Endometrium (tissue), 2 donors: ENCODE data around the gene NAMPT.
A peak's percentile ranks its signal among the peaks of the same experiment; 100 is the strongest.
"Not testable (repeated sequence)": the region's sequence is repeated elsewhere in the genome, so short reads cannot be mapped to it uniquely, and the experiment has no call there.

Source experiments
- FAIRE-seq: peaks from 2 replicates; lab custom pipeline; 2012; peaks lifted over from hg19 to GRCh38; lab: Jason Lieb, UNC
- donor health status: control.
- donor health status: control.

The NAMPT gene

GRCh38 chr7:106298631-106299030, 13.8 kb upstream of the NAMPT start:
- not testable (repeated sequence) for FAIRE-seq

GRCh38 chr7:106298155-106298554, 13.4 kb upstream of the NAMPT start:
- not testable (repeated sequence) for FAIRE-seq

GRCh38 chr7:106294334-106294733, 9.6 kb upstream of the NAMPT start:
- FAIRE-seq: no peak

GRCh38 chr7:106291247-106291646, 6.5 kb upstream of the NAMPT start:
- no peak for FAIRE-seq

- no peak for FAIRE-seq
These were observed 5.5 kb upstream of the NAMPT start for GRCh38 chr7:106290319-106290718.

- no peak for FAIRE-seq
These were observed 5.1 kb upstream of the NAMPT start for GRCh38 chr7:106289848-106290247.

- FAIRE-seq: no peak
These were observed 3.5 kb upstream of the NAMPT start for GRCh38 chr7:106288263-106288662.

GRCh38 chr7:106287786-106288185, 3.0 kb upstream of the NAMPT start:
- no peak for FAIRE-seq

GRCh38 chr7:106285855-106286492, 1.2 kb upstream of the NAMPT start:
- FAIRE-seq: no peak

GRCh38 chr7:106285051-106285854, 470 bp upstream of the NAMPT start:
- FAIRE-seq: no peak

- no peak for FAIRE-seq
These were observed 711 bp downstream of the NAMPT start for GRCh38 chr7:106283831-106284713.

- peak; percentile 83 for FAIRE-seq
These were observed 1.3 kb downstream of the NAMPT start for GRCh38 chr7:106283501-106283830.

GRCh38 chr7:106282852-106283251, 1.9 kb downstream of the NAMPT start:
- no peak for FAIRE-seq

- no peak for FAIRE-seq
These were observed 2.4 kb downstream of the NAMPT start for GRCh38 chr7:106282390-106282789.

- FAIRE-seq: no peak
These were observed 3.0 kb downstream of the NAMPT start for GRCh38 chr7:106281585-106282318.

GRCh38 chr7:106281127-106281526, 3.7 kb downstream of the NAMPT start:
- no peak for FAIRE-seq

- no peak for FAIRE-seq
These were observed 5.2 kb downstream of the NAMPT start for GRCh38 chr7:106279425-106280197.

- FAIRE-seq: no peak
These were observed 6.1 kb downstream of the NAMPT start for GRCh38 chr7:106278695-106279094.

- no peak for FAIRE-seq
These were observed 6.8 kb downstream of the NAMPT start for GRCh38 chr7:106277976-106278375.

GRCh38 chr7:106276513-106276912, 8.3 kb downstream of the NAMPT start:
- no peak for FAIRE-seq

GRCh38 chr7:106273009-106273668, 11.6 kb downstream of the NAMPT start:
- FAIRE-seq: no peak
